Neural progenitor cell (in vitro differentiated cells): ENCODE data around the gene NOS3.

Experiments
- CTCF ChIP-seq: fragments of 200-600 bp; sonication (generic); IDR thresholded peaks from 2 replicates; pipeline ENCODE4 v1.5.1; 2017; ENCODE audit warnings: antibody characterized with exemption, mild to moderate bottlenecking
- EZH2 ChIP-seq: fragments of 200-600 bp; sonication (generic); IDR thresholded peaks from 2 replicates; pipeline ENCODE4 v1.6.1; 2017; ENCODE audit warnings: antibody characterized with exemption, mild to moderate bottlenecking, moderate library complexity
- EZH2phosphoT487 ChIP-seq: fragments of 200-600 bp; sonication (generic); IDR thresholded peaks from 2 replicates; pipeline ENCODE4 v1.6.1; 2017; ENCODE audit warnings: antibody characterized with exemption

- TF ChIP-seq CTCF, result no peak
- TF ChIP-seq EZH2phosphoT487, result no peak
- no peak for TF ChIP-seq EZH2
Observed at GRCh38 chr7:150942001-150942590, 48.7 kb upstream of the NOS3 start.
